ENCODE results near the gene PSMC1. TPM values are rescaled to one million over a fixed set of nuclear protein-coding genes. Genes with fewer than 3 reads are reported as not detected.
A peak's percentile ranks its signal among the peaks of the same experiment; 100 is the strongest.

The PSMC1 gene
- total and polyA plus RNA-seq, 2 donors (not counting 1 experiment from before 2014, with no cell fraction given): 21.4 to 51.6 TPM

- Histone ChIP-seq H3K79me2 (ENCODE audit: control insufficient read depth, insufficient read depth, low read length) (no peaks in the 10 kb centered on the region), H3K9ac (ENCODE audit: low read length) (no peak overlapping the region), H3K27me3 (replicated peaks in 1 of 4; ENCODE audit: control extremely low read depth in 1 of 4, control insufficient read depth in 3 of 4, insufficient read depth in 4 of 4, low read length in 3 of 4) (no peaks in the 10 kb centered on the region), H3K36me3 (replicated peaks in 1 of 2; ENCODE audit: control extremely low read depth in 1 of 2, control insufficient read depth in 1 of 2, extremely low read depth in 1 of 2, insufficient read depth in 2 of 2, low read length in 1 of 2) (peaks cover 0 to 54% of the 10 kb centered on the region in 2 experiments), H3K4me2 (replicated peaks; ENCODE audit: low read depth, low read length, poor library complexity, severe bottlenecking) (no peak overlapping the region), H2AFZ (ENCODE audit: insufficient read depth, low read depth, low read length, poor library complexity, severe bottlenecking) (no peak overlapping the region), H3K27ac (ENCODE audit: low read length in 2 of 2) (no peak overlapping the region), H3K4me3 (ENCODE audit: control extremely low read depth in 1 of 5, extremely low read depth in 1 of 5, insufficient read depth in 1 of 5, low read depth in 2 of 5, low read length in 4 of 5) (no peak overlapping the region), H4K20me1 (ENCODE audit: control insufficient read depth, insufficient read depth, low read length, poor library complexity, severe bottlenecking) (no peaks in the 10 kb centered on the region), H3K9me3 (ENCODE audit: control extremely low read depth in 1 of 3, control insufficient read depth in 2 of 3, insufficient read depth in 1 of 3, low read length in 2 of 3) (no peaks in the 10 kb centered on the region), H3K4me1 (ENCODE audit: control insufficient read depth in 2 of 2, insufficient read depth in 2 of 2, low read length in 2 of 2) (no peaks in the 10 kb centered on the region)
- 100% methylated on average over 2 of the region's 5 CpGs for WGBS (ENCODE audit: insufficient coverage)
- no peaks in the 10 kb centered on the region for H3K27me3 Mint-ChIP-seq
- H3K4me3 Mint-ChIP-seq: no peak overlapping the region
- DNase-seq (peak; percentile 22), ATAC-seq (ENCODE audit: low read depth) (no peak)
- CTCF ChIA-PET: interaction anchor here (0.5 to 4.1 kb wide), 12 partner anchors 13 to 575 kb away, joined by 3 to 38 read pairs (median 4); no protein-coding TSS in a partner anchor
- peaks cover 5% of the 10 kb centered on the region for H3K4me1 Mint-ChIP-seq
- POLR2A ChIA-PET: interaction anchor here (0.6 kb wide), 1 partner anchor 67 kb away, joined by 4 read pairs; no protein-coding TSS in a partner anchor
- no peaks in the 10 kb centered on the region for H3K9me3 Mint-ChIP-seq (ENCODE audit: insufficient read depth)
- H3K27ac Mint-ChIP-seq: no peak overlapping the region
- intact Hi-C loops (cut with micrococcal nuclease): loop anchor here (1.0 kb wide), 1 partner anchor 396 kb away; no protein-coding TSS in a partner anchor
- TF ChIP-seq EZH2 (IDR thresholded peaks at IDR 0.05; ENCODE audit: borderline replicate concordance, insufficient read depth, low read depth, low read length, poor library complexity, severe bottlenecking) (no peak), CTCF (IDR thresholded peaks at IDR 0.05) (peak; percentile 28)
Measured at GRCh38 chr14:90301668-90302090, 45.3 kb downstream of the PSMC1 start.

GRCh38 chr14:90302529-90303303, 46.4 kb downstream of the PSMC1 start:
- no peak overlapping the region for H3K27ac Mint-ChIP-seq
- no peaks in the 10 kb centered on the region for H3K4me1 ChIP-seq (ENCODE audit: control insufficient read depth in 2 of 2, insufficient read depth in 2 of 2, low read length in 2 of 2)
- no peak overlapping the region for H3K4me2 ChIP-seq (replicated peaks; ENCODE audit: low read depth, low read length, poor library complexity, severe bottlenecking)
- no peak overlapping the region for H3K4me3 ChIP-seq (ENCODE audit: control extremely low read depth in 1 of 5, extremely low read depth in 1 of 5, insufficient read depth in 1 of 5, low read depth in 2 of 5, low read length in 4 of 5)
- H4K20me1 ChIP-seq (ENCODE audit: control insufficient read depth, insufficient read depth, low read length, poor library complexity, severe bottlenecking): no peaks in the 10 kb centered on the region
- ATAC-seq (ENCODE audit: low read depth): no peak
- peaks cover 5% of the 10 kb centered on the region for H3K4me1 Mint-ChIP-seq
- no peak for TF ChIP-seq CTCF (IDR thresholded peaks at IDR 0.05)
- TF ChIP-seq EZH2 (IDR thresholded peaks at IDR 0.05; ENCODE audit: borderline replicate concordance, insufficient read depth, low read depth, low read length, poor library complexity, severe bottlenecking): no peak
- intact Hi-C loops (cut with micrococcal nuclease): no loop called here
- POLR2A ChIA-PET: no interaction called here
- WGBS (ENCODE audit: insufficient coverage): 96% methylated on average over 8 of the region's 10 CpGs
- H3K9me3 Mint-ChIP-seq (ENCODE audit: insufficient read depth): no peaks in the 10 kb centered on the region
- H3K27me3 Mint-ChIP-seq: no peaks in the 10 kb centered on the region
- peaks cover 0 to 57% of the 10 kb centered on the region in 2 experiments for H3K36me3 ChIP-seq (replicated peaks in 1 of 2; ENCODE audit: control extremely low read depth in 1 of 2, control insufficient read depth in 1 of 2, extremely low read depth in 1 of 2, insufficient read depth in 2 of 2, low read length in 1 of 2)
- no peak overlapping the region for H2AFZ ChIP-seq (ENCODE audit: insufficient read depth, low read depth, low read length, poor library complexity, severe bottlenecking)
- CTCF ChIA-PET: interaction anchor here (1.1 to 4.1 kb wide), 4 partner anchors 113 to 456 kb away, joined by 3 to 38 read pairs (median 4); no protein-coding TSS in a partner anchor
- no peak for DNase-seq
- no peak overlapping the region for H3K9ac ChIP-seq (ENCODE audit: low read length)
- no peaks in the 10 kb centered on the region for H3K27me3 ChIP-seq (replicated peaks in 1 of 4; ENCODE audit: control extremely low read depth in 1 of 4, control insufficient read depth in 3 of 4, insufficient read depth in 4 of 4, low read length in 3 of 4)
- no peak overlapping the region for H3K4me3 Mint-ChIP-seq
- H3K27ac ChIP-seq (ENCODE audit: low read length in 2 of 2): no peak overlapping the region
- no peaks in the 10 kb centered on the region for H3K79me2 ChIP-seq (ENCODE audit: control insufficient read depth, insufficient read depth, low read length)
- H3K9me3 ChIP-seq (ENCODE audit: control extremely low read depth in 1 of 3, control insufficient read depth in 2 of 3, insufficient read depth in 1 of 3, low read length in 2 of 3): no peaks in the 10 kb centered on the region
